ENCODE measurements around the gene SPRED2. TPM values are rescaled to one million over a fixed set of nuclear protein-coding genes. Genes with fewer than 3 reads are reported as not detected.
"Not testable (repeated sequence)": the region's sequence is repeated elsewhere in the genome, so short reads cannot be mapped to it uniquely, and the experiment has no call there.

The SPRED2 gene
- total RNA-seq, 1 donor from 2014 or later, result 14.9 TPM

DNA sequence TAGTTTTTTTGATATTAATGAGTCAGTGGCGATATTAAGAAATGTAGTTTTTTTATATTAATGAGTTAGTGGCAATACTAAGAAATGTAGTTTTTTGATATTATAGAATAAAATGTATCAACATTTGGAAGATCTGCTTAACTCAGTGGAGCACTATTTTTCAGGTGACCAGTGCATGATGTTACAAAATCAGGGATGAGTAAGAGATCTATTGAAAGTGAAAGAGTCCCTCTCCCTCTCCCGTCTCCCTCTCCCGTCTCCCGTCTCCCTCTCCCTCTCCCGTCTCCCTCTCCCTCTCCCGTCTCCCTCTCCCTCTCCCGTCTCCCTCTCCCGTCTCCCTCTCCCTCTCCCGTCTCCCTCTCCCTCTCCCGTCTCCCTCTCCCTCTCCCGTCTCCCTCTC is 94.5 kb downstream of the SPRED2 start:
- ATAC-seq (ENCODE audit: poor library complexity); intact Hi-C loops (cut with DNase I); DNase-seq: not testable (repeated sequence)

DNA sequence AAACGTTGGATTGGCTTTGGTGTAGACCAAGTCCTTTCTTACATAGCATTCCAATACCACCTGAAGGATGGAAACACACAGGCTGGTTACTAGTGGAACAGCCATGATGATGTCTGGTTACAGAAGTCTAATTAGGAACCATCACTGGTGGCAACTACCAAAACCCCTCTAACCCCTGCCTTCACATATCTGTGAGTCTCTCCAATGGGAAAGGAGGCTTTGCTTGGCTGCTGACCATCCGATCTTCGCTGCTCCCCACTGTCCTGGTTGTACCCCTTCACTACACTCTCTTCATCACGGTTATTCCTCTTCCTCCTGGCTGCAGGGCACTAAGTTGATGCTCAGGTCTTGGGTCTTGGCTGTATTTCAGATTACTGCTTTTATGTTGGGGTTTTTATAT is 97.7 kb downstream of the SPRED2 start:
- ATAC-seq (ENCODE audit: poor library complexity), result no peak

DNA sequence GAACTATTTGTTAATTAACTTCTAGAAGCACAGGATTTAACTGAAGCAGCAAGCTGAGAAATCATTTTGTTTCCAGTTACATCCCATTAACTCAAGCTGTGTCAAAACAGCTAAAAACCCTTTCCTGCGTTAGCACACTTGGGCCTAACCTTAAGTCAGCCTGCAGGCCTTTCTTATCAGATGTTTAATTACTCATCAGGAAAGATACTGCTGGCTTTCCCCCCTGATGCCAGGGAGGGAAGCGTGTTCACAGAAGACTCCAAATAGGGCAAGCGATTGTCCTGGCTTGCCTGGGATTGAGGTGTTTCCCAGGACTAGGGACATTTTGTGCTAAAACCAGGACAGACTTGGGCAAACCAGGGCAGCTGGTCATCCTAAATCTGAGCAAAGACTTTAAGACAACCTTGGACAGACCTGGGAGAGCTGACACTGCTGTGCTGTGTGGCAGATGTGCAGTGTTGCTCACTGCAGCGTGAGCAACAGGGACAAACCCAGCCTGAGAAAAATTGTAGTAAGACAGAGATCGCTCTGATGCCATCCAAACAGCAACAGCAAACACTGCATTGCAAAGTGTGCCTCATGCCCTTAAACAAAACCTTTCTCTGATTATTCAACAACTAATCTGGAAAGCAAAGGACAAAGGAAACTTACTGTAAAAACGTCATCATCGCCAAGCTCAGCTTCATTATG is 100.9 kb downstream of the SPRED2 start:
- intact Hi-C loops (cut with DNase I), result no loop called here
- no peak for DNase-seq
- ATAC-seq (ENCODE audit: poor library complexity), result no peak

More for the DNA sequence above, 97.7 kb downstream of the SPRED2 start:
- intact Hi-C loops (cut with DNase I), result no loop called here
- DNase-seq, result no peak

DNA sequence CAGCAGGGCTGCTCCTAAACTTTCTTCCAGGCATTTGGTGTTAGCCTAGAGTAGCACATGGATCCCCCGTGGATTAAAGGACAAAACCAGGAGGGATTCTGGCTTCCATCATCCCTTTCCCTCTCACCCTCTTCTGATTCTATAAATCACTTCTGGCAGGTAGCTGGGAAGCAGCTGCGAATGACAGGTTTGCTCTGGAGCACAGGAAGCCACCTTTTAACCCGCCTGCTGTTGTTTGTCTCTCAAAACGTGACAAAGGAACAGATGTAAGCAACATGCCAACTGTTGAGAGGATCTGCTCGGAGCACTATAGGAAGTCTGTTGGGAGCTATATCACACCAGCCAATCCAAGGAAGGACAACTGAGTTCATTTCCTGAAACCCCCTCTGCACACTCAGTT is 102.9 kb downstream of the SPRED2 start:
- ATAC-seq (ENCODE audit: poor library complexity) (no peak), DNase-seq (no peak)
- intact Hi-C loops (cut with DNase I), result no loop called here

DNA sequence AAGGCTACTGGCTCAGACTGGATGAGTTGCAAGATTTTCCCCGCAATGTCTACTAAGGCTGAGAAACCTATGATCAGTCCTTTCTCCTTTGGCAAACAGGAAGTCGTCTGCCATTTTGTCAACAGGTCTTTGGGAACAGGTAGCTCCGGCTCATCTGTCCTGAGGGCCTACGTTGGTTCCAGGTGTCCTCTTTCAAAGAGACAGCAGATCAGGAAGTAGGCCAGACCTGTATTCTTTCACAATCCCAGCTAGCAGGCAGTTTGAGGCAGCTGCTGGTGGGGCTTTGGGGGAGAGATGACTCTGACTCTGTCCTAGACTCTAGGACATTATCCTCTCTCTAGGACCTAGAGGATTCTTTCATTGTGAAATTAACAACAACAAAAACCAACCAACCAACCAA is 106.1 kb downstream of the SPRED2 start:
- ATAC-seq (ENCODE audit: poor library complexity), result no peak
- DNase-seq, result no peak
- intact Hi-C loops (cut with DNase I), result no loop called here

DNA sequence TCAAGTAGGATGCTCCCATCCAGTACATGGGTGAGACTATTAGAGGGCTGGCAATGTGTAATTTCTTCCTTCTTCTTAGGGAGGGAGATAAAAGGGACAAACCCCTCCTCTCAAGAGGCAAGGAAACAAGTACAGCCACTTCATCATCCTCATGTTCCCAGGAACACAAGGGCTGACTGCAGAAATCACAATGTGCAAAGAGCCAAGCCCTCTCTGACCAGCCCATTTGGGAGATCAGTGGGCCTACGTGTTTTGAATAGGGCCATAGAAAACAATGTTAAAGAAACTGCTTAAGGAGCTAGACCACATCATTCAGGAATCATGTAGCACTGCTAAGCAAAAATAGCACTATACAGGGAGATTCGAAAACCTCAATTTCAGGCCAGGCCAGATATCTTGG is 107.3 kb downstream of the SPRED2 start:
- ATAC-seq (ENCODE audit: poor library complexity) (no peak), DNase-seq (no peak)
- intact Hi-C loops (cut with DNase I), result no loop called here

DNA sequence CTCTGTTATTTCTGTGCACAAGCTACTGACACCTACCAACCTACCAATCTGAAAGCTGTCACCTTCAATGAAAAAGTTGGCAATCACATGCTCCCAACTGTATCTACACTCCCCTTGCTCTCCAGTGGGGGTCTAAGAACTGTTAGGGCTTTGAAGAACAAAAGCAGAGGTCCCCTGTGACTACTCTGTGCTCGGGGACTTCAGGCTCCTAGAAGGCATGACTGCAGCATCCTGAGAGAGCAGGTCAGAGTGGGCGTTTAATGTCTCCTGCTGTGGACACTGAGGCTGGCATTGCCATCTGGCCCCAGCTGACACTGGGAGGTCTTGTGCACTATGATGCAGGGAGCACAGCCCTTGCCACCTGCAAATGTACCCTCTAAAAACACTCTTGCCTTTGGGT is 111.5 kb downstream of the SPRED2 start:
- ATAC-seq (ENCODE audit: poor library complexity) (no peak), DNase-seq (no peak)
- intact Hi-C loops (cut with DNase I), result no loop called here

DNA sequence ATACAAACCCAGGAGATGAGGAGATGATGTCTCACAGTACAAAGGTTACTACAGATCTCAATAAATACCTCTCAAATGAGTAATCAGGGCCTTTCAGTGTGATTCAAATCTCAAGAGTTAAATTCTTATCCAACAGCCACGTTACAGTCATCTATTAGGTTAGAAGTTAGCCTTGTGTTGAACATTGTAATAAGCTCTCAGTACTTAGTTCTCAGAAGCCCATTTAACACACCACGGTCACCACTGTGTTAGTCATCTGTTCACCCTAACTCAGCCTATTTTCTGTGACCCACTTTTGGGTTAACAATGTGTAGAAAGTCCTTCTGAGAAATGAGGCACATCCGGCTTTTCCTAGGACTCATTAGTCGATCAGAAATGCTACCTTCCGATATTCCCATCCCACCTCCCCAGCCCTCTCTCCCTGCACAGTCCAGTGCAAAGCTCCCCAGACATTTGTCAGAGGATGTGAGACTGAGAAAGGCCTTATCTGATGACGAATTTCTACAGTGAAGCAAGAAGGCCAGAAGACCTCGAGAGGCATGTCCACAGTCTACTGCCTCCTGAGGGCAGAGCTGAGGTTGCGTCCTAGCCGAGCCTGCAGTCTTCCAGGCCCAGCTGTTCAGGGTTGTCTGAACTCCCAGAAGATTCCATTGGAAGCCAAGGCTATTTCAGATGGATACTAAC is 112.2 kb downstream of the SPRED2 start:
- ATAC-seq (ENCODE audit: poor library complexity) (peak; percentile 69), DNase-seq (peak; percentile 49)
- intact Hi-C loops (cut with DNase I), result no loop called here

DNA sequence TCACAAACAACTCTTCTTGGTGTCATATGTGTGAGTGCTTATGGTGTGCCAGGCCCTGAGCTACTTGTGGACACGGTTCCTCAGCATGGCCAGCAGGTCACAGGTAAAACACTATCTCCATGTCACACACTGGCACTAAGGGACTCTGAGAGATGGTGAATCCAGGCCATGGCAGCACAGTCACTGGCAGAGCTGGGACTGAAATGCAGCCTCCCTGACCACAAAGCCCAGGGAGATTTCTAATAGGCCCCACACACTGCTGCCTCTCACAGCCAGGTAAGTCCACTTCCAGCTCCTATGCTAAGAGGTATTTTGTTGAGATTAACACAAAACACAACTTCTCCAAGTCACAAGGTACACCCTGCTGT is 112.7 kb downstream of the SPRED2 start:
- DNase-seq, result no peak
- intact Hi-C loops (cut with DNase I), result no loop called here
- ATAC-seq (ENCODE audit: poor library complexity), result no peak

DNA sequence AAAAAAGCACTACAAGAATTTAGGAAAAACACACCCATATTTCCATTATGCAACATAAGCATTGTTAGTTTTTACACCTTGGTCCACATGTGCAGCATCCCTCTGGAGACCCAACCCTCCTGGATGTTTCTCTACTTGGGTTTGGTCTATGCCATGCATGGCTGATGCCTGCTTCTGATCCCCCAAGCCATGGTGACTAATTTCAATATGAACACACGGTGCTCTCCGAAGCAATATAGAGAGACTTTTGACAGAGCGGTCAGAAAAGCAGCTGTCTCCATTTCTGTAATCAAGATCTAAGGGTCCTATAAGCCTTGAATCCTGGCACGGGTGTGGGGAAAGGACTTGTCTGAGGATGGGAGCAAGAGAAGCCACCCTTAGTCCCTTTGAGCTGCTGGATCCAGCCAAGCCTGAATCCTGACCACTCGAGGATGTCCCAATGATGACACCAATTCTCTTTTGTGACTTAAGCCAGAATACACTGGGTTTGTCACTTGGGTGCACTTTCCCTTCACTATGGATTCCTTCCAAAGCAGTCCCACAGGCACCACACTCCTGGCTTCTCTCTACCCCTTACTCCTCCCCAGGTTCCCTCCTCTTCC is 113.2 kb downstream of the SPRED2 start:
- no peak for DNase-seq
- intact Hi-C loops (cut with DNase I), result no loop called here
- no peak for ATAC-seq (ENCODE audit: poor library complexity)

DNA sequence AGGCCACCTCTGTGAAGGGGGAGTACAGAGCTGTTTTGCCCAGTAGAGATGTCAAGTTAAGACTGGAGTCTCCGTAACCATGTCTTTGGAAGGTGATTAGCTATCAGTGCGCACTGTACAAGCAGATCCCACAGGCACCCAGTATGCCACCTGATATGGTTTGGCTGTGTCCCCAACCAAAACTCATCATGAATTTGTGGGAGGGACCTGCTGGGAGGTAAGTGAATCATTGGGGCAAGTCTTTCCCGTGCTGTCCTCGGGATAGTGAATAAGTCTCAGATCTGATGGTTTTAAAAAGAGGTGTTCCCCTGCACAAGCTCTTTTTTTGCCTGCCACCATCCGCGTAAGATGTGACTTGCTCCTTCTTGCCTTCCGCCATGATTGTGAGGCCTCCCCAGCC is 114.6 kb downstream of the SPRED2 start:
- intact Hi-C loops (cut with DNase I), result no loop called here
- ATAC-seq (ENCODE audit: poor library complexity) (no peak), DNase-seq (no peak)

DNA sequence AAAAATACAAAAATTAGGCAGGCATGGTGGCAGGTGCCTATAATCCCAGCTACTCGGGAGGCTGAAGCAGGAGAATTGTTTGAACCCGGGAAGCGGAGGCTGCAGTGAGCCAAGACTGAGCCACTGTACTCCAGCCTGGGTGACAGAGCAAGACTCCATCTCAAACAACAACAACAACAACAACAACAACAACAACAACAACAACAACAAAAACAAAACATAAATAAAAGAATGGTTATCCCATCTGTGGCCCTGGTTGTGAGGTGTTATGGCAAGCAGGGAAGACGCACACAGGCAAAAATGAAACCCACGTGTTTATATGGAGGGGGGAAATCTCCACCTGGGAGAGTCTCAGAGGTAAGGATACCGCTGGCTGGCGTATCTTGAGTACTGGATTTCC is 115.0 kb downstream of the SPRED2 start:
- DNase-seq; intact Hi-C loops (cut with DNase I); ATAC-seq (ENCODE audit: poor library complexity): not testable (repeated sequence)

DNA sequence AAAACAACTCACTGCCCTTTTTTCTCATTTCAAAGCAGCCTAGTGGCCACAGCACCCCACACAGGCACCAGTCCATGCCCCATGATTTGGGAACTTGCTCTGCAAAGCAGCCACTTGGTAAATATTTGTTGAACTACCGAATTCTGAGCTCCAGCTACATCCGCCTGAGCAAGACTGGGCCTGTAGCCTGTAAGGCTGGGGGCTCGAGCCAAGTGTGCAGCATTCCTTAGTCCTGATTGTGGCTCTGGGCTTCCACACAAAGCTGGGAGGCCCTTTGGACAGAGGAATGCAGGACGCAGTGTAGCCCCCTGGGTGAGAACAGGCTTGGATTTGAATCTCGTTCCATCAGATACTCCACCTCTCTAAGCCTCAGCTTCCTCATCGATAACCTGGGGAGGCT is 116.3 kb downstream of the SPRED2 start:
- DNase-seq, result peak; percentile 74
- intact Hi-C loops (cut with DNase I), result no loop called here
- ATAC-seq (ENCODE audit: poor library complexity), result peak; percentile 80

DNA sequence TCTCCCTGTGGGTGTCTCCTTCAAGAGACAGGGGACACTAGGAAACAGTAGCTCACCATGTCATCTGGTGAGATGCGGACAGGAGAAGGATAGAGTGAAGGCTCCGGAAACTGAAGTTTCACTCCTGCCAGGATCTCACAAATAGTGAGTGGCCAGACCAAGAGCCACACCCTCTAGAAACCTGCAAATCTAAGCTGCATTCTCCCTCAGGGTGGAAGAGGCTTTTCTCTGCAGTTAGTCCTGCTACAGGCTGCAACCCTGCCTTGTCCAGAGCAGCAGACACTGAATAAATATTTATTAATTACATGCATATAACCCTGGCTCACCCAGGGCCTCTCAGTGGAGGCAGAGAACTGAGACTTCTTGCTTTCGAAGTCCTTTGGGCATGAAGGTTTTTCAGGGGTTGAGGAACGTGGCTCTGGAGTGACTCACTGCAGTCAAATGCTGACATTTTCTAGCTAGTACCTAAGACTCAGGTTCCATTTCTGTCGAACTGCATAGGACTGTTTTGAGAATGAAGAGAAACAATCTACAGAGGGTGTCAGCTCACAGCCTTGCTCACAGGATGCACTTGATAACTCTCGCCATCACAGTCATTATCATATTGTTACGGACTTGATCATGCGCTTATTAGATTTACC is 117.5 kb downstream of the SPRED2 start:
- intact Hi-C loops (cut with DNase I), result loop anchor here (5.0 kb wide), 1 partner anchor 117 kb away; the partner anchor contains the start of gene SPRED2
- ATAC-seq (ENCODE audit: poor library complexity) (no peak), DNase-seq (no peak)

DNA sequence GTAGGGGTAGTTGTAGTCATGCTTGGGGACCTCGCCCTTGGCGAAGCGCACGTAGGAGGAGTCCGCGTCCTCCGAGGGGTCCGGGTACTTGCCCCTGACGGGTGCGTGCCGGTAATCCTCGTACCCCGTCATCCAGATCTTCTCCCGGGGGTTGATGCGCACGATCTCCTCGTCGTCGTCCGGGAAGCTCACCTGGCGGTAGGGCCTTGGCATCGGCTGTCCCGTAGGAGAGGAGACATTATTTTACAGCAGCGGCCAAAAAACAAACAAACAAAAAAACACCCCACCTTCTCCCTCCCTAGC is 118.5 kb downstream of the SPRED2 start:
- intact Hi-C loops (cut with DNase I), result loop anchor here (5.0 kb wide), 1 partner anchor 118 kb away; the partner anchor contains the start of gene SPRED2
- DNase-seq, result no peak
- ATAC-seq (ENCODE audit: poor library complexity), result no peak

DNA sequence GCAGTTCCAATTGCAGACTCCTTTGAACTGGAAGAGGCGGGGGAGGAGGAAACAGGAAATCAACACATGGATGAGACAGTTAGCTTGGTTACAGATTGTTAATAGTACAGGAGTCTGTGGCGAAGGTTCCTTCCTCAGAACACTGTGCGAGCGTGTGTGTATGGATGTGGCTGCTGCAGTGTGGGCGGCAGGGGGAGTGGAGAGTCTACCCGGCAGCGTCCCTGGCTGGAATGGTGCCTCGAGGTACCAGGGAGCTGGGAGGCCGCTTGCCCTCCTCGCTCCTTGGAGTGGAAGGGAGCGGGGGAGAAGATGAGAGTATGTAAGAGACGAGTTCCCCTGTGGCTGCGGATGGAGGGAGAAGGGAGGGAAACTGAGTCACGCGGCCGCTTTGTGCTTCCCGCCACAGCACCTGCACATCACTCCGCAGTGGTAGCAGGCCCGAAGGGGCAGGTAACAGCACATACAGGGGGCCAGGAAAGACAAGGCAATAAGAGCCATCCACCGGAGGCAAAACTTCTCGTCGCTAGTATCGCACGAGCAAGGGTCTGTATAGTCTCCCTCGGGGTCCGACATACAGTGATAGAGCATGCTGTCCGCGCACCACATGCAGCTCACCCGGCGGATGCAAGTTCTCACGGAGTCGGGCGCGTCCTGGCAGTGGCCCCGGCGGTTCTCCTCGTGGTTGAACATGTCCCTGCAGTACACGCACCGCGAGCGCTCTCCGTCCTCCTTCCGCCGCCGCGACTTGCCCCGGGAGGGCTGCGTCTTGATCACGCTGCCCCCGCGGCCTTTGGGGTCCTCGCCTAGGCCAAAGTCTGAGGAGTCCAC is 119.1 kb downstream of the SPRED2 start:
- ATAC-seq (ENCODE audit: poor library complexity), result no peak
- DNase-seq, result no peak

DNA sequence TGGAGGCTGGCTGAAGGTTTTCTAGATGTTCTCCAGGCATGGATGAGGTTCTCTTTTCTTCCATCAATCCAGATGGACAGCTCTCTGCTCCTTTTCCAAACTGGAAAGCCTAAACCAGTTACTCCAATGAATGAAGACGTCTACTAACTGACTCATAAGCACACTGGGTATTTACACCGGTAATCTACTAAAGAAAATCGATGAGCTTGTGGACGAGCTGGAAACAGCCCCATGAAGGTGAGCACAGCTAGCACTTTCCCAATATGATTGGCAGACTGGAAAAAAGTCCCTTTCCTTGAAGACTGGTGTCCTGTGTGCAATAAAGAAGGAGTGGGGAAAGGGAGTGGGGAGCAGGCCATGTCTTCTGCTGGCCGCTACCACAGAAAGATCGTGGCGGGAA is 120.8 kb downstream of the SPRED2 start:
- DNase-seq, result no peak
- no peak for ATAC-seq (ENCODE audit: poor library complexity)
- intact Hi-C loops (cut with DNase I), result loop anchor here (5.0 kb wide), 1 partner anchor 121 kb away; the partner anchor contains the start of gene SPRED2

More for the DNA sequence above, 119.1 kb downstream of the SPRED2 start:
- intact Hi-C loops (cut with DNase I), result loop anchor here (5.0 kb wide), 1 partner anchor 119 kb away; the partner anchor contains the start of gene SPRED2

DNA sequence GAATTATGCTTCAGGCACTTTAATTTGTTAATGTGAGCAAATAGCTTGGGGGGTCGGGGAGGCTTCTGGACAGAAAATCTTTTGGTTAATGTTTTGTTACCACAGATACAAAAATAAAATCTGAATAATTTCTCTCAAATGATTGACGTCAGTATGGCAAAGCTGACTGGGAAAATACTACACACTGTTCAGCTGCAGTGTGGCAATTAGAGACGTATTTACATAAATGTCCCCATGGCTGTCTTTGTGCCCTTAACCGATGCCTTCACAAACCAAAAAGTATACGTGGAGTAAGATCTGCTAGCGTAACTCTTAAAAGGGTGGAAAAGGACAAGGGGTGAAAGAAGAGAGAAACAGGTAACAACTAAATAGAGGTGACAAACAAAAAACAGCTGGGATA is 121.3 kb downstream of the SPRED2 start:
- ATAC-seq (ENCODE audit: poor library complexity) (no peak), DNase-seq (no peak)
- intact Hi-C loops (cut with DNase I), result loop anchor here (5.0 kb wide), 1 partner anchor 121 kb away; the partner anchor contains the start of gene SPRED2

DNA sequence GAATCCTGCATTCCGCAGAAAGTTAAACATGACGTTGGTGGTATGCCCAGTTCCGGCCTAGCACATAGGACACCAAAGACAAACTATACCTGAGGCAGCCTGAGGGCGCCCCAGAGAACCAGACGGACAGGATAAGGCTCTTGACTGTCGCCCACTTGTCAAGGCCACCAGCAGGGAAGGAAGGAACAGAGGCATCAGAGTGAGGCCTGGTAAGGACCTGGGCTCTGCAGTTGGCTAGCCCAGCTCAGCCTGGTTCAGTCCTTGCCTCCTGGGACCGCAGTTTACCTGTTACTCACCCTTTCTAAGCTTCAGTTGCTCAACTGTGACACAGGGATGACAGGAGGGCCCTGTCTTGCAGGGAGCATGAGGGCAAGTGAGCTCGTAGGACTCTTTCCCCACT is 122.7 kb downstream of the SPRED2 start:
- DNase-seq (no peak), ATAC-seq (ENCODE audit: poor library complexity) (no peak)
- intact Hi-C loops (cut with DNase I), result loop anchor here (5.0 kb wide), 1 partner anchor 123 kb away; the partner anchor contains the start of gene SPRED2
